Epithelial cell of esophagus (primary cell): Measurements from ENCODE around the gene METTL24.
"Not testable (repeated sequence)": the region's sequence is repeated elsewhere in the genome, so short reads cannot be mapped to it uniquely, and the experiment has no call there.

Experiments used
- DNase-seq: peaks from one replicate; pipeline ENCODE4 v3.0.0; 2010; ENCODE audit warnings: low read depth
- H3K4me3 ChIP-seq: 2 replicates; pipeline ENCODE4 v1.5.1; 2011; ENCODE audit warnings: mild to moderate bottlenecking, low read length, control low read depth
- TF ChIP-seq, protein P1 (sequence below): IDR thresholded peaks from 2 replicates; pipeline ENCODE4 v1.5.1; 2011; ENCODE audit warnings: low read depth, mild to moderate bottlenecking, low read length, control low read depth, inconsistent platforms; ENCODE audit not compliant: insufficient read depth; ENCODE audit errors: missing control alignments

METTL24 gene

DNA sequence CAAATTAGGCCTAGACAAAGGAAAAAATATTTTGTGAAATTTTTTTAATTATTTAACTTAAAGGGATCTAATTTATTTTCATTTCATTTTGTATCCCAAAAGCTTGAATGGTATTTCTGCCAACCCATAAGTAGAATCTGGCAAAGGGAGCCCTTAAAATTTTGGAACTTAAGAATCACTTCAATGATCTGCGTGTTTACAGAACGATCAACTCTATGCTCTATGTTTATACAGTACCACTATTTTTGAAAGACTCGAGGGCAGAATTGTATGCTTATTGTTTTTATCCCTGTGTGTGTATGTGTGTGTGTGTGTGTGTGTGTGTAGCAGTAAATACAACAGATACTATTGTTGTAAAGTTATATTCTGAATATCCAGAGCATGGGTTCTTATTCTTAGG is 39.2 kb downstream of the METTL24 start:
- H3K4me3 ChIP-seq: no peak overlapping the region
- TF ChIP-seq, protein P1, sequence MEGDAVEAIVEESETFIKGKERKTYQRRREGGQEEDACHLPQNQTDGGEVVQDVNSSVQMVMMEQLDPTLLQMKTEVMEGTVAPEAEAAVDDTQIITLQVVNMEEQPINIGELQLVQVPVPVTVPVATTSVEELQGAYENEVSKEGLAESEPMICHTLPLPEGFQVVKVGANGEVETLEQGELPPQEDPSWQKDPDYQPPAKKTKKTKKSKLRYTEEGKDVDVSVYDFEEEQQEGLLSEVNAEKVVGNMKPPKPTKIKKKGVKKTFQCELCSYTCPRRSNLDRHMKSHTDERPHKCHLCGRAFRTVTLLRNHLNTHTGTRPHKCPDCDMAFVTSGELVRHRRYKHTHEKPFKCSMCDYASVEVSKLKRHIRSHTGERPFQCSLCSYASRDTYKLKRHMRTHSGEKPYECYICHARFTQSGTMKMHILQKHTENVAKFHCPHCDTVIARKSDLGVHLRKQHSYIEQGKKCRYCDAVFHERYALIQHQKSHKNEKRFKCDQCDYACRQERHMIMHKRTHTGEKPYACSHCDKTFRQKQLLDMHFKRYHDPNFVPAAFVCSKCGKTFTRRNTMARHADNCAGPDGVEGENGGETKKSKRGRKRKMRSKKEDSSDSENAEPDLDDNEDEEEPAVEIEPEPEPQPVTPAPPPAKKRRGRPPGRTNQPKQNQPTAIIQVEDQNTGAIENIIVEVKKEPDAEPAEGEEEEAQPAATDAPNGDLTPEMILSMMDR: no peak
- no peak for DNase-seq

GRCh38 chr6:110317646-110318045 is 40.5 kb downstream of the METTL24 start:
- TF ChIP-seq, protein P1: no peak
- no peak for DNase-seq
- H3K4me3 ChIP-seq: no peak overlapping the region

- no peak for DNase-seq
- TF ChIP-seq, protein P1: no peak
- no peak overlapping the region for H3K4me3 ChIP-seq
These were observed 41.0 kb downstream of the METTL24 start for GRCh38 chr6:110317189-110317588.

GRCh38 chr6:110315869-110316398 is 42.2 kb downstream of the METTL24 start:
- H3K4me3 ChIP-seq: no peak overlapping the region
- TF ChIP-seq, protein P1: no peak
- no peak for DNase-seq

DNA sequence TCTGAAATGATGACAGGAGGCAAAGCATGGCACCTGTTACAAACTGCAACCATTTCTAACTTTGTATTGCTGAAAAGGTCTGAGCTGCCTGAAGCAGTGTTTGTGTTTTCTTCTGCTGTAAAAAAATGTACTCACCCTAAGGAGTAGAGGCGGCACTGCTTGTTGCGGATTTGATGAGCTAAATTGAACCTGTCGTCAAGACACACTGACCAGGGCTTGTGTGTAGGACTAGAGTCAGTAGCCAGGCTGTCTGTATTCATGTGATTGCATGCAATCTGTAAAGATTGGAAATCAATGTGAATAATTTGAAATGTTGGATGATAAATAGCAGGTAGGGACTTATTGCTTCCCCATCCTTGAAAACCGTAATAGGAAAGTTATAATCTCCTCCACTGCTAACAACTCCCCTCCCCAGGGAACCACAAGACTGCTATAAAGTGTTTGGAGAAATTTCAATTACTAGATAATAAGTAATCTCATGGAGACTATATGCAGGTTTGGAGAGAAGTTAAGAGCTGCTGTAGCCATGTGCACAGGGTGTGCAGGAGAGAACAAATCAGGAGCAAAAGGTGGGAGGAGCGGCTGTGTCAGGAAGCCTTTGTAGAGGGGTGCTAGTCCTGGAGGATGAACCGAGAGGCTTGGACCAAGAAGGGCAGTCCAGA is 42.8 kb downstream of the METTL24 start:
- H3K4me3 ChIP-seq: no peak overlapping the region
- DNase-seq: no peak
- TF ChIP-seq, protein P1: no peak

DNA sequence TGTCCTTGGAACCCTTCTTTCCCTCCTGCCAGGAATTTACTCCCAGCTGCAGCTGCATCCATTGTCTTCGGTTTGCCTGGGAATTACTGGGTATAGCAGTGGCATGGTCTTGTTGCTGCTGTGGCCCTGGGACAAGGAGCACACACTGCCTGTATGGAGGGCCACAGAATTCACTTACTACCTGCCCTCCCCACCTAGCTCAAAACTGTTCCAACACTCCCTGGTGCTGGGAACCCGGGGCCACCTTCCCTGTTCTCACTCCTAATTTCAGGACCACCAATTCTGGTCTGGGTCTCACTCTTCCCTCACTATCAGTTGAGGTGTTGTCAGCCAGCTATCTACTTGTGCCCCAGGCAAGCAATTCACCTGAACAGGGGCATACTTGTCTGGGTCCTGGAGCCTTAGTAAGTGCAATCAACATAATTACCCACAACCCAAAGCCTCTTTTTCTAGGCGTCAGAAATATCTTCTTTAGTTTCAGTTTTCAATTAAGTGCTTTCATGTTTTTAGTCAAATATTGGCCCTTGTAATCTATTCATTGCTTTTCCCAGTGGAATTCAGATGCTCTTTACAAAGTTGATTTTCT is 47.2 kb downstream of the METTL24 start:
- no peak for DNase-seq
- TF ChIP-seq, protein P1: no peak
- no peak overlapping the region for H3K4me3 ChIP-seq

- DNase-seq, H3K4me3 ChIP-seq: not testable (repeated sequence)
These were observed 48.7 kb downstream of the METTL24 start for GRCh38 chr6:110309432-110309831.
